CD14-positive monocyte (primary cell): ENCODE results near the gene TNKS1BP1. TPM values are rescaled to one million over a fixed set of nuclear protein-coding genes. Genes with fewer than 3 reads are reported as not detected.

Experiments
- DNase-seq, 3 donors: peaks; one replicate each; pipeline ENCODE4 v3.0.0-alpha.2; 2011 to 2022
- H2AFZ ChIP-seq: 2 replicates; pipeline ENCODE4 v1.6.0; 2012; ENCODE audit warnings: mild to moderate bottlenecking, low read depth, low read length, inconsistent platforms; ENCODE audit not compliant: insufficient read depth, poor library complexity, severe bottlenecking
- H3K27ac ChIP-seq, 2 donors: 1 replicate in 1 of 2; 2 replicates in 1 of 2; pipeline ENCODE4 v1.5.1; 2012 to 2013; ENCODE audit warnings: low read length in 2 of 2, control low read depth in 1 of 2, inconsistent platforms in 1 of 2, low read depth in 1 of 2, mild to moderate bottlenecking in 1 of 2
- H3K27me3 ChIP-seq, 2 donors: one replicate each; pipeline versions ENCODE4 v1.6.0 to v1.6.1; 2011 to 2013; ENCODE audit warnings: low read length in 2 of 2; ENCODE audit not compliant: control insufficient read depth in 2 of 2, insufficient read depth in 2 of 2
- H3K36me3 ChIP-seq, 2 donors: replicated peaks in 1 of 2; 1 replicate in 1 of 2; 2 replicates in 1 of 2; pipeline versions ENCODE4 v1.5.1 to v1.6.1; 2012 to 2013; ENCODE audit warnings: low read length in 2 of 2, control low read depth in 1 of 2, inconsistent platforms in 1 of 2, mild to moderate bottlenecking in 1 of 2; ENCODE audit not compliant: insufficient read depth in 2 of 2, control insufficient read depth in 1 of 2
- H3K4me1 ChIP-seq, 2 donors: 1 replicate in 1 of 2; 2 replicates in 1 of 2; pipeline versions ENCODE4 v1.5.1 to v1.6.1; 2012 to 2013; ENCODE audit warnings: low read length in 2 of 2, control low read depth in 1 of 2, inconsistent platforms in 1 of 2, mild to moderate bottlenecking in 1 of 2, moderate library complexity in 1 of 2; ENCODE audit not compliant: insufficient read depth in 2 of 2, control insufficient read depth in 1 of 2
- H3K4me2 ChIP-seq: replicated peaks from 2 replicates; pipeline ENCODE3; 2012; ENCODE audit warnings: low read length, moderate library complexity, mild to moderate bottlenecking; ENCODE audit not compliant: poor library complexity, severe bottlenecking; ENCODE audit errors: extremely low read depth
- H3K4me3 ChIP-seq, 3 experiments: fragments of 200-600 bp in 1 of 3; sonication (generic) in 1 of 3; replicated peaks in 1 of 3; 1 replicate in 2 of 3; 2 replicates in 1 of 3; pipeline ENCODE4 v1.5.1; 2011 to 2013; ENCODE audit warnings: low read length in 3 of 3, mild to moderate bottlenecking in 3 of 3, control low read depth in 2 of 3, low read depth in 2 of 3, inconsistent platforms in 1 of 3, moderate library complexity in 1 of 3
- H3K79me2 ChIP-seq: 2 replicates; pipeline ENCODE4 v1.6.0; 2012; ENCODE audit warnings: mild to moderate bottlenecking, control low read depth, inconsistent platforms, low read length, moderate library complexity; ENCODE audit not compliant: insufficient read depth
- H3K9ac ChIP-seq: 2 replicates; pipeline ENCODE4 v1.6.0; 2017; ENCODE audit warnings: low read length, mild to moderate bottlenecking; ENCODE audit not compliant: insufficient read depth, poor library complexity, severe bottlenecking
- H3K9me3 ChIP-seq, 2 donors: replicated peaks in 1 of 2; 1 replicate in 1 of 2; 2 replicates in 1 of 2; pipeline versions ENCODE4 v1.5.1 to v1.6.1; 2012 to 2013; ENCODE audit warnings: low read length in 2 of 2, control low read depth in 1 of 2; ENCODE audit not compliant: control insufficient read depth in 1 of 2, insufficient read depth in 1 of 2
- H4K20me1 ChIP-seq: 2 replicates; pipeline ENCODE4 v1.6.0; 2012; ENCODE audit warnings: mild to moderate bottlenecking, low read length, control low read depth, moderate library complexity; ENCODE audit not compliant: insufficient read depth
- H3K27ac Mint-ChIP-seq, 7 donors: one replicate each; pipeline ENCODE4 v1.8.0; 2020; ENCODE audit warnings: mild to moderate bottlenecking in 7 of 7, mixed read lengths in 7 of 7, moderate library complexity in 6 of 7, inconsistent platforms in 2 of 7
- H3K27me3 Mint-ChIP-seq, 3 donors: one replicate each; pipeline ENCODE4 v1.8.0; 2021 to 2022; ENCODE audit warnings: low read depth in 3 of 3, mild to moderate bottlenecking in 3 of 3, mixed read lengths in 3 of 3, moderate library complexity in 3 of 3, inconsistent platforms in 1 of 3
- H3K36me3 Mint-ChIP-seq, 2 donors: one replicate each; pipeline ENCODE4 v1.8.0; 2020; ENCODE audit warnings: mixed read lengths in 2 of 2, inconsistent platforms in 1 of 2, mild to moderate bottlenecking in 1 of 2
- H3K4me1 Mint-ChIP-seq: one replicate; pipeline ENCODE4 v1.8.0; 2020; ENCODE audit warnings: mild to moderate bottlenecking, mixed read lengths
- H3K4me3 Mint-ChIP-seq, 2 donors: one replicate each; pipeline ENCODE4 v1.8.0; 2020; ENCODE audit warnings: mild to moderate bottlenecking in 2 of 2, mixed read lengths in 2 of 2, moderate library complexity in 1 of 2
- H3K9me3 Mint-ChIP-seq, 7 donors: one replicate each; pipeline ENCODE4 v1.8.0; 2020 to 2022; ENCODE audit warnings: mixed read lengths in 7 of 7, mild to moderate bottlenecking in 6 of 7, moderate library complexity in 6 of 7, inconsistent platforms in 2 of 7
- CTCF ChIP-seq: fragments of 200-600 bp; IDR thresholded peaks from one replicate; pipeline ENCODE4 v1.8.0; 2022; ENCODE audit warnings: antibody characterized with exemption, mild to moderate bottlenecking
- WGBS: methylation state at CpG from one replicate; pipeline ENCODE4 v1.1.5; 2013; ENCODE audit warnings: missing lambda C conversion rate; ENCODE audit not compliant: insufficient coverage; 5-methylcytosine and 5-hydroxymethylcytosine counted together
- intact Hi-C, 2 donors: fragments of 100-400 bp; cut with micrococcal nuclease; formaldehyde crosslinking; loops; one replicate each; pipeline versions ENCODE4 v1.15.0 to v1.15.1; 2023
- polyA plus RNA-seq, 3 donors: library from polyadenylated mRNA; depleted of rRNA in 1 of 3; unstranded in 2 of 3; stranded (reverse) in 1 of 3; fragments of 300-500 nt in 2 of 3; fragments of >200 nt in 1 of 3; fragmentation: Illumina TruSeq in 2 of 3; gene quantifications; 1 replicate in 2 of 3; 2 replicates in 1 of 3; pipeline ENCODE4 v1.2.3, GENCODE V29; 2012 to 2021

Gene TNKS1BP1
- polyA plus RNA-seq, 3 donors, result 0.29 to 1.2 (median 0.50) TPM

GRCh38 chr11:57324154-57324885 is 432 bp downstream of the TNKS1BP1 start:
- Histone ChIP-seq H3K9ac (peak overlapping the region; percentile 73), H3K36me3 (peaks cover 22 to 31% of the 10 kb centered on the region in 2 donors), H3K9me3 (no peaks in the 10 kb centered on the region), H3K27me3 (no peaks in the 10 kb centered on the region), H2AFZ (peak overlapping the region; percentile 87), H3K79me2 (no peaks in the 10 kb centered on the region), H3K4me2 (peak overlapping the region; percentile 79), H4K20me1 (no peaks in the 10 kb centered on the region), H3K4me1 (peaks cover 16 to 19% of the 10 kb centered on the region in 2 donors), H3K4me3 (peak overlapping the region; percentile 61 to 84 (median 74)), H3K27ac (no peak overlapping the region)
- 7% methylated on average over 31 of the region's 64 CpGs for WGBS
- peaks cover 28 to 34% of the 10 kb centered on the region in 2 donors for H3K36me3 Mint-ChIP-seq
- intact Hi-C loops, result no loop called here
- no peak for TF ChIP-seq CTCF
- H3K4me3 Mint-ChIP-seq, result peak overlapping the region; percentile 82 to 89
- H3K27me3 Mint-ChIP-seq, result peaks cover 0 to 5% (median 1%) of the 10 kb centered on the region in 3 donors
- H3K9me3 Mint-ChIP-seq, result no peaks in the 10 kb centered on the region
- H3K27ac Mint-ChIP-seq, result peak overlapping the region in 5 of 7 donors; percentile 47 to 90 (median 63)
- peaks cover 24% of the 10 kb centered on the region for H3K4me1 Mint-ChIP-seq
- no peak for DNase-seq

GRCh38 chr11:57323855-57324153 is 948 bp downstream of the TNKS1BP1 start:
- peaks cover 0 to 1% (median 0%) of the 10 kb centered on the region in 7 donors for H3K9me3 Mint-ChIP-seq
- WGBS, result 34% methylated on average over 4 of the region's 9 CpGs
- Histone ChIP-seq H3K9me3 (no peaks in the 10 kb centered on the region), H4K20me1 (no peaks in the 10 kb centered on the region), H3K27ac (no peak overlapping the region), H2AFZ (peak overlapping the region; percentile 87), H3K27me3 (no peaks in the 10 kb centered on the region), H3K79me2 (no peaks in the 10 kb centered on the region), H3K4me2 (peak overlapping the region; percentile 79), H3K4me3 (peak overlapping the region in 2 of 3 experiments; percentile 23 to 84), H3K36me3 (peaks cover 17 to 26% of the 10 kb centered on the region in 2 donors), H3K9ac (peak overlapping the region; percentile 73), H3K4me1 (peaks cover 16 to 19% of the 10 kb centered on the region in 2 donors)
- TF ChIP-seq CTCF, result no peak
- H3K4me3 Mint-ChIP-seq, result peak overlapping the region; percentile 82 to 89
- H3K27me3 Mint-ChIP-seq, result peaks cover 0 to 5% (median 1%) of the 10 kb centered on the region in 3 donors
- DNase-seq, result no peak
- H3K36me3 Mint-ChIP-seq, result peaks cover 26 to 30% of the 10 kb centered on the region in 2 donors
- peaks cover 24% of the 10 kb centered on the region for H3K4me1 Mint-ChIP-seq
- peak overlapping the region in 2 of 7 donors; percentile 43 to 85 for H3K27ac Mint-ChIP-seq
- intact Hi-C loops, result no loop called here
